Activated CD8-positive, alpha-beta T cell treated with anti-CD3 and anti-CD28 coated beads for 36 hours (primary cell): ENCODE measurements around the gene TEX14. TPM values are rescaled to one million over a fixed set of nuclear protein-coding genes. Genes with fewer than 3 reads are reported as not detected.

ENCODE experiments used
- ATAC-seq: fragments of 200-7000 bp; cut with Tn5 transposase; one replicate; pipeline ENCODE4 v1.10.0; 2021; ENCODE audit warnings: mild to moderate bottlenecking, moderate library complexity
- CTCF ChIA-PET: fragments of 350-600 bp; sonication (Branson Sonifier 250); formaldehyde crosslinking; loops from one replicate; lab custom pipeline; 2021; ENCODE audit warnings: antibody characterized with exemption; lab: Charles Lee
- POLR2A ChIA-PET: fragments of 350-600 bp; sonication (Branson Sonifier 250); formaldehyde crosslinking; loops from one replicate; lab custom pipeline; 2021; ENCODE audit warnings: antibody characterized with exemption; lab: Charles Lee
- DNase-seq: peaks from one replicate; pipeline ENCODE4 v3.0.0-alpha.2; 2020
- H3K27ac Mint-ChIP-seq: one replicate; pipeline ENCODE4 v1.8.0; 2021; ENCODE audit warnings: mild to moderate bottlenecking, mixed read lengths
- H3K27me3 Mint-ChIP-seq: one replicate; pipeline ENCODE4 v1.8.0; 2021; ENCODE audit warnings: mixed read lengths
- H3K36me3 Mint-ChIP-seq: one replicate; pipeline ENCODE4 v1.8.0; 2021; ENCODE audit warnings: low read depth, mixed read lengths
- H3K4me1 Mint-ChIP-seq: one replicate; pipeline ENCODE4 v1.8.0; 2021; ENCODE audit warnings: low read depth, mixed read lengths
- H3K4me3 Mint-ChIP-seq: one replicate; pipeline ENCODE4 v1.8.0; 2021; ENCODE audit warnings: mild to moderate bottlenecking, moderate library complexity, mixed read lengths
- H3K9me3 Mint-ChIP-seq: one replicate; pipeline ENCODE4 v1.8.0; 2021; ENCODE audit warnings: mixed read lengths
- CTCF ChIP-seq: fragments of 200-600 bp; IDR thresholded peaks from one replicate; pipeline ENCODE4 v1.8.0; 2022; ENCODE audit warnings: antibody characterized with exemption, mild to moderate bottlenecking
- intact Hi-C: fragments of 100-400 bp; cut with micrococcal nuclease; formaldehyde crosslinking; loops from one replicate; pipeline ENCODE4 v1.10.0; 2022
- total RNA-seq, 2 experiments: library from RNA; stranded (reverse); gene quantifications; one replicate each; pipeline ENCODE4 v1.2.3, GENCODE V29; 2021

TEX14 gene, protein sequence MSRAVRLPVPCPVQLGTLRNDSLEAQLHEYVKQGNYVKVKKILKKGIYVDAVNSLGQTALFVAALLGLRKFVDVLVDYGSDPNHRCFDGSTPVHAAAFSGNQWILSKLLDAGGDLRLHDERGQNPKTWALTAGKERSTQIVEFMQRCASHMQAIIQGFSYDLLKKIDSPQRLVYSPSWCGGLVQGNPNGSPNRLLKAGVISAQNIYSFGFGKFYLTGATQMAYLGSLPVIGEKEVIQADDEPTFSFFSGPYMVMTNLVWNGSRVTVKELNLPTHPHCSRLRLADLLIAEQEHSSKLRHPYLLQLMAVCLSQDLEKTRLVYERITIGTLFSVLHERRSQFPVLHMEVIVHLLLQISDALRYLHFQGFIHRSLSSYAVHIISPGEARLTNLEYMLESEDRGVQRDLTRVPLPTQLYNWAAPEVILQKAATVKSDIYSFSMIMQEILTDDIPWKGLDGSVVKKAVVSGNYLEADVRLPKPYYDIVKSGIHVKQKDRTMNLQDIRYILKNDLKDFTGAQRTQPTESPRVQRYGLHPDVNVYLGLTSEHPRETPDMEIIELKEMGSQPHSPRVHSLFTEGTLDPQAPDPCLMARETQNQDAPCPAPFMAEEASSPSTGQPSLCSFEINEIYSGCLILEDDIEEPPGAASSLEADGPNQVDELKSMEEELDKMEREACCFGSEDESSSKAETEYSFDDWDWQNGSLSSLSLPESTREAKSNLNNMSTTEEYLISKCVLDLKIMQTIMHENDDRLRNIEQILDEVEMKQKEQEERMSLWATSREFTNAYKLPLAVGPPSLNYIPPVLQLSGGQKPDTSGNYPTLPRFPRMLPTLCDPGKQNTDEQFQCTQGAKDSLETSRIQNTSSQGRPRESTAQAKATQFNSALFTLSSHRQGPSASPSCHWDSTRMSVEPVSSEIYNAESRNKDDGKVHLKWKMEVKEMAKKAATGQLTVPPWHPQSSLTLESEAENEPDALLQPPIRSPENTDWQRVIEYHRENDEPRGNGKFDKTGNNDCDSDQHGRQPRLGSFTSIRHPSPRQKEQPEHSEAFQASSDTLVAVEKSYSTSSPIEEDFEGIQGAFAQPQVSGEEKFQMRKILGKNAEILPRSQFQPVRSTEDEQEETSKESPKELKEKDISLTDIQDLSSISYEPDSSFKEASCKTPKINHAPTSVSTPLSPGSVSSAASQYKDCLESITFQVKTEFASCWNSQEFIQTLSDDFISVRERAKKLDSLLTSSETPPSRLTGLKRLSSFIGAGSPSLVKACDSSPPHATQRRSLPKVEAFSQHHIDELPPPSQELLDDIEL (N-terminal part only)
- under 1 TPM; 0.23 to 0.31 TPM for total RNA-seq

DNA sequence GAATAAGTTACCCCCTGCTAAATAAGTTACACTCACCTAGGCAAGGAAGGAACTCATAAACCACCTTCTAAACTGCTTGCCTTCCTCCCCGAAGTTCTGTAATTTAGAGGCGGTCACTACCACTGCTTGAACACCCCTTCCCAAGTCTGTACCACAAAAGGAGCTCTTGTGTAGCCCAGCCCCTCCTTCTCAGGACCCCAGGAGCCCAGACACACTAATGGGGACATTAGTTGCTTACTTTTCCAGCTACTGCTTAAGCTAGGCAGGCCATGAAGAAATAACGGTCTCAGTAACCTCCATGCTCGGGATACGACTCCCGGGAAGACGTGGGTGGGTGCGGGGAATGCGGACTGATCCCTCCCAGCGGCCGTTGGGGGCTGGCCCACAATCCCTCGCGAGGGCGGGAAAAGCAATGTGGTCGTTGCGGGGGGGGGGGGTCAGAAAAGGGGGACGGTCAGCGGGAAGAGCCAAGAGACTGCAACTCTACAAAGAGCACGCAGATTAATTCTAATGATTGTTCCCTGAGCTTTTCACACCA, at the start of gene TEX14:
TSS of gene TEX14 (minus strand) at position 345 of the 538 bp plus-strand sequence. CDS start 40,044 bp downstream, outside the sequence.
- no peak for DNase-seq
- Mint-ChIP-seq H3K27ac (peak within 1 kb of the TSS; percentile 94), H3K4me1 (peaks cover 23% of the 10 kb centered on the region), H3K9me3 (no peaks in the 10 kb centered on the region), H3K4me3 (peak within 1 kb of the TSS; percentile 86), H3K27me3 (no peaks in the 10 kb centered on the region), H3K36me3 (peaks cover 23% of the 10 kb centered on the region)
- no peak for ATAC-seq
- TF ChIP-seq CTCF, result no peak
- CTCF ChIA-PET, result interaction anchor here (1.2 to 2.3 kb wide), 6 partner anchors 33 to 313 kb away, joined by 3 to 7 read pairs (median 4); partner anchors contain the start of genes HSF5 and MTMR4
- POLR2A ChIA-PET, result interaction anchor here (1.2 to 6.4 kb wide), 8 partner anchors 10 to 416 kb away, joined by 3 to 78 read pairs (median 6); partner anchors contain the start of gene TRIM37
- intact Hi-C loops, result no loop called here

GRCh38 chr17:58741121-58741625, 49.3 kb upstream of the TEX14 start:
- Mint-ChIP-seq H3K27ac (no peak overlapping the region), H3K4me3 (no peak overlapping the region), H3K36me3 (no peaks in the 10 kb centered on the region), H3K9me3 (no peaks in the 10 kb centered on the region), H3K4me1 (no peaks in the 10 kb centered on the region), H3K27me3 (no peaks in the 10 kb centered on the region)
- DNase-seq (no peak), ATAC-seq (no peak)
- no peak for TF ChIP-seq CTCF
- CTCF ChIA-PET, result no interaction called here
- intact Hi-C loops, result no loop called here
- POLR2A ChIA-PET, result no interaction called here

GRCh38 chr17:58734811-58735210, 43.0 kb upstream of the TEX14 start:
- H3K27ac Mint-ChIP-seq, result no peak overlapping the region
- no peaks in the 10 kb centered on the region for H3K27me3 Mint-ChIP-seq
- no peaks in the 10 kb centered on the region for H3K4me1 Mint-ChIP-seq
- no peak for ATAC-seq
- ChIA-PET POLR2A (no interaction called here), CTCF (interaction anchor here (0.7 kb wide), 1 partner anchor 10 kb away, joined by 3 read pairs; no protein-coding TSS in a partner anchor)
- DNase-seq, result no peak
- H3K36me3 Mint-ChIP-seq, result peaks cover 3% of the 10 kb centered on the region
- no peaks in the 10 kb centered on the region for H3K9me3 Mint-ChIP-seq
- H3K4me3 Mint-ChIP-seq, result no peak overlapping the region
- intact Hi-C loops, result no loop called here
- no peak for TF ChIP-seq CTCF

DNA sequence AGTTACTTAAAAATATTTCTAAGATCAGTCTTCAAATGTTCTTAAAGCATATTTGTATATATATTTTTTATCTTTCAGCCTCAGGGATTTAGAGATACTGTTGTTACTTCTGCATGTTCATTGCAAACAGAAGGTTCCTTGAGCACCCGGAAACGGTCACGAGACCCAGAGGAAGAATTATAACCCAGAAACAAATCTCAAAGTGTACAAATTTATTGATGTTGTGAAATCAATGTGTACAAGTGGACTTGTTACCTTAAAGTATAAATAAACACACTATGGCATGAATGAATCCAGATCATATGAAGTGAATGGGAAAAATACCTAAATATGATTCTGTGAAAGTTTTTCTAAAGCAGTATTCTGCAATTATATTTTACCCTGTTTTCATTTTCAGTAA, 42.2 kb upstream of the TEX14 start:
- CTCF ChIA-PET, result no interaction called here
- H3K4me3 Mint-ChIP-seq, result no peak overlapping the region
- no peaks in the 10 kb centered on the region for H3K4me1 Mint-ChIP-seq
- H3K36me3 Mint-ChIP-seq, result peaks cover 3% of the 10 kb centered on the region
- intact Hi-C loops, result no loop called here
- no peak overlapping the region for H3K27ac Mint-ChIP-seq
- no peaks in the 10 kb centered on the region for H3K9me3 Mint-ChIP-seq
- H3K27me3 Mint-ChIP-seq, result no peaks in the 10 kb centered on the region
- POLR2A ChIA-PET, result no interaction called here
- no peak for DNase-seq
- ATAC-seq, result no peak
- no peak for TF ChIP-seq CTCF
